DND-41 (cell line): ENCODE results near the gene MTARC2.

ENCODE experiments used
- CTCF ChIP-seq: IDR thresholded peaks from 2 replicates; pipeline ENCODE4 v1.5.1; 2012; ENCODE audit warnings: borderline replicate concordance, low read length, moderate library complexity, mild to moderate bottlenecking; ENCODE audit not compliant: poor library complexity, severe bottlenecking; ENCODE audit errors: extremely low read depth
- EZH2 ChIP-seq: IDR thresholded peaks from 3 replicates; pipeline ENCODE4 v1.6.1; 2012; ENCODE audit warnings: borderline replicate concordance, low read depth, mild to moderate bottlenecking, moderate library complexity, low read length, inconsistent platforms; ENCODE audit not compliant: severe bottlenecking

- TF ChIP-seq CTCF, result no peak
- TF ChIP-seq EZH2, result no peak
These were observed 41.0 kb upstream of the MTARC2 start for GRCh38 chr1:220707160-220707559.
